GM21723 (cell line): Measurements from ENCODE around the gene CNTN4.

Experiments used
- ATAC-seq: cut with Tn5 transposase; IDR thresholded peaks from one replicate; pipeline ENCODE4 v1.9.1; 2021; ENCODE audit warnings: mild to moderate bottlenecking, moderate library complexity; ENCODE audit not compliant: unreplicated experiment

Gene CNTN4

GRCh38 chr3:2849092-2849491, 750.4 kb downstream of the CNTN4 start:
- no peak for ATAC-seq

- ATAC-seq = no peak
Measured at GRCh38 chr3:2850701-2851100, 752.0 kb downstream of the CNTN4 start.

- no peak for ATAC-seq
Measured at GRCh38 chr3:2851361-2851760, 752.7 kb downstream of the CNTN4 start.

- ATAC-seq = no peak
Measured at GRCh38 chr3:2851835-2852234, 753.2 kb downstream of the CNTN4 start.

- no peak for ATAC-seq
Measured at GRCh38 chr3:2853651-2854050, 755.0 kb downstream of the CNTN4 start.

GRCh38 chr3:2856138-2857133, 757.8 kb downstream of the CNTN4 start:
- ATAC-seq = no peak

- no peak for ATAC-seq
Measured at GRCh38 chr3:2860626-2861025, 762.0 kb downstream of the CNTN4 start.

GRCh38 chr3:2861120-2861519, 762.5 kb downstream of the CNTN4 start:
- ATAC-seq = no peak

- no peak for ATAC-seq
Measured at GRCh38 chr3:2861920-2862319, 763.3 kb downstream of the CNTN4 start.

GRCh38 chr3:2862366-2862765, 763.7 kb downstream of the CNTN4 start:
- ATAC-seq = no peak

GRCh38 chr3:2863127-2863526, 764.5 kb downstream of the CNTN4 start:
- ATAC-seq = no peak

GRCh38 chr3:2869905-2870304, 771.2 kb downstream of the CNTN4 start:
- ATAC-seq = no peak

GRCh38 chr3:2870724-2871333, 772.2 kb downstream of the CNTN4 start:
- no peak for ATAC-seq

GRCh38 chr3:2872884-2873283, 774.2 kb downstream of the CNTN4 start:
- ATAC-seq = no peak

- ATAC-seq = no peak
Measured at GRCh38 chr3:2873986-2874385, 775.3 kb downstream of the CNTN4 start.

- ATAC-seq = no peak
Measured at GRCh38 chr3:2875699-2876098, 777.0 kb downstream of the CNTN4 start.

GRCh38 chr3:2876362-2876761, 777.7 kb downstream of the CNTN4 start:
- ATAC-seq = no peak

GRCh38 chr3:2879023-2879422, 780.4 kb downstream of the CNTN4 start:
- no peak for ATAC-seq

- ATAC-seq = no peak
Measured at GRCh38 chr3:2879587-2879986, 780.9 kb downstream of the CNTN4 start.

GRCh38 chr3:2880218-2880756, 781.6 kb downstream of the CNTN4 start:
- no peak for ATAC-seq

GRCh38 chr3:2883283-2883682, 784.6 kb downstream of the CNTN4 start:
- no peak for ATAC-seq

- ATAC-seq = no peak
Measured at GRCh38 chr3:2888592-2888991, 789.9 kb downstream of the CNTN4 start.
